Neural cell (in vitro differentiated cells): ENCODE data around the gene AEBP1. TPM values are rescaled to one million over a fixed set of nuclear protein-coding genes. Genes with fewer than 3 reads are reported as not detected.

Experiments used
- H2AFZ ChIP-seq: fragments of 200-600, 300-800 bp; sonication (generic), shearing (Covaris generic); 2 replicates; pipeline ENCODE4 v1.6.0; 2014; ENCODE audit warnings: low read depth, mild to moderate bottlenecking, antibody characterized with exemption, low read length, moderate library complexity
- H3F3A ChIP-seq: fragments of 200-600 bp; shearing (Covaris generic); 2 replicates; pipeline ENCODE4 v1.6.1; 2016; ENCODE audit warnings: mild to moderate bottlenecking, moderate library complexity, mixed read lengths, antibody characterized with exemption, low read length; ENCODE audit not compliant: insufficient read depth, poor library complexity, severe bottlenecking
- H3K27ac ChIP-seq: fragments of 200-600, 300-800 bp; sonication (generic), shearing (Covaris generic); 2 replicates; pipeline ENCODE4 v1.5.1; 2014; ENCODE audit warnings: mild to moderate bottlenecking, low read length, moderate library complexity
- H3K27me3 ChIP-seq: fragments of 300-800, 200-600 bp; sonication (generic), shearing (Covaris generic); 2 replicates; pipeline ENCODE4 v1.6.0; 2014; ENCODE audit warnings: mild to moderate bottlenecking, low read depth, low read length, moderate library complexity; ENCODE audit not compliant: insufficient read depth
- H3K36me3 ChIP-seq: fragments of 300-800, 200-600 bp; sonication (generic), shearing (Covaris generic); 2 replicates; pipeline ENCODE4 v1.5.1; 2014; ENCODE audit warnings: mild to moderate bottlenecking, antibody characterized with exemption, low read length, moderate library complexity; ENCODE audit not compliant: insufficient read depth
- H3K4me2 ChIP-seq: fragments of 300-800, 200-600 bp; sonication (generic), shearing (Covaris generic); 2 replicates; pipeline ENCODE4 v1.6.0; 2014; ENCODE audit warnings: mild to moderate bottlenecking, low read length
- H3K4me3 ChIP-seq: fragments of 300-800, 200-600 bp; sonication (generic), shearing (Covaris generic); 2 replicates; pipeline ENCODE4 v1.5.1; 2014; ENCODE audit warnings: mild to moderate bottlenecking, low read length, moderate library complexity
- H3K79me2 ChIP-seq: fragments of 200-600 bp; shearing (Covaris generic); replicated peaks from 2 replicates; pipeline ENCODE4 v1.6.0; 2014; ENCODE audit warnings: mild to moderate bottlenecking, low read length, moderate library complexity; ENCODE audit not compliant: insufficient read depth
- H3K9ac ChIP-seq: fragments of 300-800, 200-600 bp; sonication (generic), shearing (Covaris generic); 2 replicates; pipeline ENCODE4 v1.6.1; 2016; ENCODE audit warnings: mild to moderate bottlenecking, low read length, mixed read lengths
- H3K9me2 ChIP-seq: fragments of 200-600 bp; shearing (Covaris generic); 2 replicates; pipeline ENCODE4 v1.6.1; 2016; ENCODE audit warnings: mild to moderate bottlenecking, low read length, mixed read lengths; ENCODE audit not compliant: insufficient read depth
- H3K9me3 ChIP-seq: fragments of 200-600, 300-800 bp; sonication (generic), shearing (Covaris generic); 2 replicates; pipeline ENCODE4 v1.6.1; 2016; ENCODE audit warnings: mild to moderate bottlenecking, mixed run types, low read length, moderate library complexity, mixed read lengths
- H4K20me1 ChIP-seq: fragments of 200-600 bp; shearing (Covaris generic); 2 replicates; pipeline ENCODE4 v1.6.1; 2016; ENCODE audit warnings: mild to moderate bottlenecking, mixed run types; ENCODE audit not compliant: insufficient read depth
- CTCF ChIP-seq: fragments of 450-650 bp; IDR thresholded peaks from 2 replicates; pipeline ENCODE4 v1.5.1; 2014; ENCODE audit warnings: antibody characterized with exemption, mild to moderate bottlenecking, moderate library complexity; ENCODE audit not compliant: poor library complexity, severe bottlenecking
- EP300 ChIP-seq: fragments of 450-650 bp; conservative IDR thresholded peaks from 2 replicates; pipeline ENCODE4 v1.6.1; 2014; ENCODE audit warnings: antibody characterized with exemption, mild to moderate bottlenecking, moderate library complexity; ENCODE audit not compliant: poor library complexity, severe bottlenecking
- EZH2 ChIP-seq: fragments of 200-600, 300-800 bp; shearing (Covaris generic), sonication (generic); IDR thresholded peaks from 2 replicates; pipeline ENCODE4 v1.6.1; 2014; ENCODE audit warnings: antibody characterized with exemption, low read length, borderline replicate concordance, mild to moderate bottlenecking; ENCODE audit not compliant: insufficient read depth, poor library complexity, severe bottlenecking
- MXI1 ChIP-seq: fragments of 450-650 bp; conservative IDR thresholded peaks from 2 replicates; pipeline ENCODE4 v1.6.1; 2014; ENCODE audit warnings: antibody characterized with exemption, mild to moderate bottlenecking; ENCODE audit not compliant: poor library complexity, severe bottlenecking
- POLR2AphosphoS5 ChIP-seq: IDR thresholded peaks from 2 replicates; pipeline ENCODE4 v1.6.1; 2012
- RAD21 ChIP-seq: fragments of 450-650 bp; conservative IDR thresholded peaks from 2 replicates; pipeline ENCODE4 v1.6.1; 2014; ENCODE audit warnings: antibody characterized with exemption, mild to moderate bottlenecking, moderate library complexity
- REST ChIP-seq: IDR thresholded peaks from 2 replicates; pipeline ENCODE4 v1.6.1; 2012; ENCODE audit warnings: borderline replicate concordance
- SMC3 ChIP-seq: fragments of 450-650 bp; conservative IDR thresholded peaks from 2 replicates; pipeline ENCODE4 v1.6.1; 2014; ENCODE audit warnings: antibody characterized with exemption, mild to moderate bottlenecking, moderate library complexity; ENCODE audit not compliant: poor library complexity
- TAF1 ChIP-seq: IDR thresholded peaks from 2 replicates; pipeline ENCODE4 v1.6.1; 2012; ENCODE audit warnings: low read depth
- polyA plus RNA-seq: library from polyadenylated mRNA; depleted of rRNA; stranded (reverse); fragments of >200 nt; gene quantifications from 2 replicates; pipeline ENCODE4 v1.2.3, GENCODE V29; 2014

The AEBP1 gene
- polyA plus RNA-seq, 1 donor from 2014 or later, result 0.30 TPM

DNA sequence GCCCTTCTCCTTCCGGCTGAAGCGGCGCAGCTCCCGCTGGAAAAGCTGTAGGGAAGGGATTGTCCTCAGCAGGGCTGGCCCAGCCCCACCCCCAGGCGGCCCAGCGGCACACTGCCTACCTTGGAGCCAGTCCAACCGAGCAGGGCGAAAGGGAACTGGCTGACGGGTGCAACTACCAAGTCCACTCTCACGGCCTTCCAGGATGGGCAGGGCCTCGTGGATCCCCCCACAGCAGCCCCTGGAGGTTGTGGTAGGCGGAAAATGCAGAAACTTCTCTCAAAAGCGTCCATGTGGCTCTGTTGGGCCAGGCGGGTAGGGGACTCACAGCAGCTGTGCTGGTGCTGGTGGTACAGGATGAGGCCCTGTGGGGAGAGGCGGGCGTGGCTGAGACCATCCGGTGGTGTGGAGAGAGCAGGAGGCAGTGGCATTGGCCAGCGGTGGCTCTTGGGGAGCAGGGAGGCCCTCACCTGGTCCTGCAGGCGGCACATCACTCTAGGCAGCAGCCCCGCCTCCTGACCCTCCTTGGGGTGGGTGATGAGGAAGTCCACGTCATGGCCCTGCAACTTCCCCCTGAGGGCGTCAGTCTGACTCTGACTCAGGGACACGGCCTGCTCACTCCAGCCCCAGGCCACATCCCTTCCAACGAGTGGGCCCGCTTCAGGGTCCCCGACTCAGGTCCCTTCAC is 30.3 kb upstream of the AEBP1 start (continued):
- TF ChIP-seq EZH2 (no peak), SMC3 (no peak), TAF1 (no peak)

- no peak overlapping the region for H3K4me3 ChIP-seq
- H3K27ac ChIP-seq, result no peak overlapping the region
- H3K27me3 ChIP-seq, result no peaks in the 10 kb centered on the region
- H3K9me3 ChIP-seq, result no peaks in the 10 kb centered on the region
- H3K79me2 ChIP-seq, result no peaks in the 10 kb centered on the region
- no peak overlapping the region for H3K9ac ChIP-seq
- no peak overlapping the region for H2AFZ ChIP-seq
- no peaks in the 10 kb centered on the region for H3K36me3 ChIP-seq
- H3K4me2 ChIP-seq, result no peak overlapping the region
- H3K9me2 ChIP-seq, result no peaks in the 10 kb centered on the region
- no peaks in the 10 kb centered on the region for H3F3A ChIP-seq
- no peaks in the 10 kb centered on the region for H4K20me1 ChIP-seq
- TF ChIP-seq POLR2AphosphoS5, result no peak
- TF ChIP-seq REST, result no peak
- no peak for TF ChIP-seq EP300
- TF ChIP-seq RAD21, result no peak
- TF ChIP-seq EZH2, result no peak
- no peak for TF ChIP-seq TAF1
- TF ChIP-seq MXI1, result no peak
- no peak for TF ChIP-seq CTCF
- no peak for TF ChIP-seq SMC3
These were observed 29.8 kb upstream of the AEBP1 start for GRCh38 chr7:44074349-44074695.

DNA sequence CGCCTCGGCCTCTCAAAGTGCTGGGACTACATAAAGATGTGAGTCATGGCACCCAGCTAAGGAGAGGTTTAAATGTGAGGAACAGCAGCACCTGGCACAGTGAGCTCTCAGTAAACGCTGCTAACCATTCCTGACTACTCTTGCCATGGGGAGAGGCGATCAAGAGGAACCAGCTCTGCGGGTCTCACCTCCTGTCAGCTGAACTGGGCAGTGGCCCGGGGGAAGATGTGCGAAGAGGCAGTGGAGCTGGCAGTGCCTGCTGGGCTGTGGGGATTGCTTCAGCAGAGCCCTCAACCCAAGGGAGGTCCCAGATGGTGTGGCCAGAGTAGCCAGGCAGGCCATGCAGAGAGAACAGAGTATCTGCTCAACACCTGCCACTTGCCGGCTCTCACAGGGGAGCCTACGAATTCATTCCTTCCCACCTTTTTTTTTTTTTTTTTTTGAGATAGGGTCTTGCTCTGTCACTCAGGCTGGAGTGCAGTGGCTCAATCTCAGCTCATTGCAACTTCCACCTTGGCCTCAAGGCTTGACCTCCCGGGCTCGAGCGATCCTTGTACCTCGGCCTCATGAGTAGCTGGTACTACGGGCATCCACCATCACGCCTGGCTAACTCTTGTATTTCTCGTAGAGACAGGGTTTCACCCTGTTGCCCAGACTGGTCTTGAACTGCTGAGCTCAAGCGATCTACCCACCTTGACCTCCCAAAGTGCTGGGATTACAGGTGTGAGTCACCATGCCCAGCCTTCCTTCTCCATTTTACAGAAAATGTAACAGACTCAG is 28.7 kb upstream of the AEBP1 start:
- H2AFZ ChIP-seq, result no peak overlapping the region
- no peak for TF ChIP-seq SMC3

More for the DNA sequence above, 28.7 kb upstream of the AEBP1 start:
- Histone ChIP-seq H3K4me2 (no peak overlapping the region), H3K9me2 (no peaks in the 10 kb centered on the region), H3K27ac (no peak overlapping the region), H3K79me2 (no peaks in the 10 kb centered on the region), H3K27me3 (no peaks in the 10 kb centered on the region), H3K9ac (no peak overlapping the region), H4K20me1 (no peaks in the 10 kb centered on the region), H3K36me3 (no peaks in the 10 kb centered on the region), H3F3A (no peaks in the 10 kb centered on the region), H3K9me3 (no peaks in the 10 kb centered on the region), H3K4me3 (no peak overlapping the region)
